Measurements from ENCODE around the gene PRM1.

Gene PRM1

GRCh38 chr16:11280616-11281522 lies at the start of gene PRM1:
TSS of gene PRM1 (minus strand) at chr16:11281330. CDS start at chr16:11281238, 92 bp downstream.
- no peak for DNase-seq

- DNase-seq = no peak
Observed at GRCh38 chr16:11330526-11331237, 49.6 kb upstream of the PRM1 start.

GRCh38 chr16:11329891-11330290 lies 48.8 kb upstream of the PRM1 start:
- DNase-seq = no peak

GRCh38 chr16:11329071-11329491 lies 48.0 kb upstream of the PRM1 start:
- DNase-seq = no peak

- DNase-seq = peak; percentile 23 to 58
Observed at GRCh38 chr16:11328172-11329070, 47.3 kb upstream of the PRM1 start.

- DNase-seq = no peak
Observed at GRCh38 chr16:11327277-11328171, 46.4 kb upstream of the PRM1 start.

- no peak for DNase-seq
Observed at GRCh38 chr16:11326737-11327276, 45.7 kb upstream of the PRM1 start.

GRCh38 chr16:11326084-11326736 lies 45.1 kb upstream of the PRM1 start:
- DNase-seq = no peak

- peak; percentile 12 to 30 for DNase-seq
Observed at GRCh38 chr16:11325404-11326083, 44.4 kb upstream of the PRM1 start.

- no peak for DNase-seq
Observed at GRCh38 chr16:11323551-11324336, 42.6 kb upstream of the PRM1 start.

GRCh38 chr16:11322823-11323222 lies 41.7 kb upstream of the PRM1 start:
- no peak for DNase-seq

GRCh38 chr16:11321662-11322061 lies 40.5 kb upstream of the PRM1 start:
- no peak for DNase-seq

- no peak for DNase-seq
Observed at GRCh38 chr16:11320170-11320569, 39.0 kb upstream of the PRM1 start.

- DNase-seq = no peak
Observed at GRCh38 chr16:11319529-11320146, 38.5 kb upstream of the PRM1 start.

GRCh38 chr16:11318817-11319216 lies 37.7 kb upstream of the PRM1 start:
- DNase-seq = no peak

- no peak for DNase-seq
Observed at GRCh38 chr16:11316331-11317015, 35.3 kb upstream of the PRM1 start.

GRCh38 chr16:11315510-11315909 lies 34.4 kb upstream of the PRM1 start:
- DNase-seq = no peak

GRCh38 chr16:11314309-11314894 lies 33.3 kb upstream of the PRM1 start:
- no peak for DNase-seq

Measured in stimulated activated CD4-positive, alpha-beta T cell treated with anti-CD3 and anti-CD28 coated beads, Interleukin-4, amount 100 ng/mL, for 4 hours (primary cell).